ENCODE measurements around the gene SGCA.

SGCA gene

DNA sequence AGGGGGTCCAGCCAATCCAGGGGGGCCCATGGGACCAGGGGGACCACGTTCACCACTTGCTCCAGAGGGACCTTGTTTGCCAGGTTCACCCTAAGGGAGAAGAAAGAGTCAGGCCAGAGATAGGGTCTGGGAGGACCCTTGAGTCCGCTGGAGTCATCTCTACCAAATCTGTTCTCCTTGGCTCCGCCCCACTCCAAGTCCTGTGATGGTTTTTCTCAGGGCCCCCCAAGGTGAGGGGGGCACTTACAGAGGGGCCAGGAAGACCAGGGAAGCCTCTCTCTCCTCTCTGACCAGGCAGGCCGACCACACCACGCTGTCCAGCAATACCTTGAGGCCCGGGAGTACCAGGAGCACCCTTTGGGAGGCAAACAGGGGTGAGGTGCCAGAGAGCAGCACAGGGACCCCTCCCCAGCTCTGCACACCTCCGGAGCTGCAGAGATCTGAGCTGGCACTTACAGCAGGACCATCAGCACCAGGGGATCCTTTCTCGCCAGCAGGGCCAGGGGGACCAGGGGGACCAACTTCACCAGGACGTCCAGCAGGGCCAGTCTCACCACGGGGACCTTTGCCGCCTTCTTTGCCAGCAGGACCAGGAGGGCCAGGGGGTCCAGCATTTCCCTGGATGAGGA, 23.2 kb downstream of the SGCA start:
- H3K4me3 ChIP-seq (ENCODE audit: low read depth, low read length) = no peak overlapping the region
- DNase-seq (ENCODE audit: low read depth) = no peak

GRCh38 chr17:50189550-50190292, 23.9 kb downstream of the SGCA start:
- DNase-seq (ENCODE audit: low read depth) = no peak
- no peak overlapping the region for H3K4me3 ChIP-seq (ENCODE audit: low read depth, low read length)

- no peak overlapping the region for H3K4me3 ChIP-seq (ENCODE audit: low read depth, low read length)
Measured at GRCh38 chr17:50190293-50190602, 24.4 kb downstream of the SGCA start.

GRCh38 chr17:50190603-50191358, 25.0 kb downstream of the SGCA start:
- H3K4me3 ChIP-seq (ENCODE audit: low read depth, low read length) = no peak overlapping the region
- DNase-seq (ENCODE audit: low read depth) = no peak

More at GRCh38 chr17:50190293-50190602, 24.4 kb downstream of the SGCA start:
- DNase-seq (ENCODE audit: low read depth) = no peak

DNA sequence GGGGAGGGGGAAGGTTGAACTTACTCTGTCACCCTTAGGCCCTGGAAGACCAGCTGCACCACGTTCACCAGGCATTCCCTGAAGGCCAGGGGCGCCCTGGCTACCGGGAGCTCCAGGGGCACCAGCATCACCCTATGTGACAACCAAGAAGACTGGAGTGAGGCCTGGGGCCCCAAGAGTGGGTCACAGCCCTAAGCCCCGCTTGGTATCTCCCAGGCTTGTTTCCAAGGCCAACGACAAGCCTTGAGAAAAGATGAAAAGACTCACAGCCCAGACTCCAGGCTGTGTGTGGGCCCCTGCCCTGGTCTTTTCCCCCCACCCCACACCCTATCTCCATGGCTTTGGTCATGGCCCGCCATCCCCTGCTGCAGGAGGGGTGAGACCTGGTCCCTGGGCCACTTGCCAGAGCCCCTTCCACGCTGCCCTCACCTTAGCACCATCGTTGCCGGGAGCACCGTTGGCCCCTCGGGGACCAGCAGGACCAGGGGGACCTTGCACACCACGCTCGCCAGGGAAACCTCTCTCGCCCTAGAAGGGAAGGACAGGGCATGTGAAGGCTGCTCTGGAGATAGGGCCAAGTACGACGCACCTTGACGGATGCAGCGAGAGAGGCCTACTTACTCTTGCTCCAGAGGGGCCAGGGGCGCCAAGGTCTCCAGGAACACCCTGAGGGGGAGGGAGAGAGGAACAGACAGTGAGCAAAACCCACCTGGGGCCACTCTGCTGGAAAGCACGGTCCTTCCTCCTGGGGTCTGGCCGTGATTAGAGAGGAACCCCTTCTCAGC, 25.7 kb downstream of the SGCA start:
- DNase-seq (ENCODE audit: low read depth) = no peak
- H3K4me3 ChIP-seq (ENCODE audit: low read depth, low read length) = no peak overlapping the region

GRCh38 chr17:50192144-50192617, 26.4 kb downstream of the SGCA start:
- no peak for DNase-seq (ENCODE audit: low read depth)
- no peak overlapping the region for H3K4me3 ChIP-seq (ENCODE audit: low read depth, low read length)

GRCh38 chr17:50192618-50193291, 26.9 kb downstream of the SGCA start:
- no peak for DNase-seq (ENCODE audit: low read depth)
- no peak overlapping the region for H3K4me3 ChIP-seq (ENCODE audit: low read depth, low read length)

DNA sequence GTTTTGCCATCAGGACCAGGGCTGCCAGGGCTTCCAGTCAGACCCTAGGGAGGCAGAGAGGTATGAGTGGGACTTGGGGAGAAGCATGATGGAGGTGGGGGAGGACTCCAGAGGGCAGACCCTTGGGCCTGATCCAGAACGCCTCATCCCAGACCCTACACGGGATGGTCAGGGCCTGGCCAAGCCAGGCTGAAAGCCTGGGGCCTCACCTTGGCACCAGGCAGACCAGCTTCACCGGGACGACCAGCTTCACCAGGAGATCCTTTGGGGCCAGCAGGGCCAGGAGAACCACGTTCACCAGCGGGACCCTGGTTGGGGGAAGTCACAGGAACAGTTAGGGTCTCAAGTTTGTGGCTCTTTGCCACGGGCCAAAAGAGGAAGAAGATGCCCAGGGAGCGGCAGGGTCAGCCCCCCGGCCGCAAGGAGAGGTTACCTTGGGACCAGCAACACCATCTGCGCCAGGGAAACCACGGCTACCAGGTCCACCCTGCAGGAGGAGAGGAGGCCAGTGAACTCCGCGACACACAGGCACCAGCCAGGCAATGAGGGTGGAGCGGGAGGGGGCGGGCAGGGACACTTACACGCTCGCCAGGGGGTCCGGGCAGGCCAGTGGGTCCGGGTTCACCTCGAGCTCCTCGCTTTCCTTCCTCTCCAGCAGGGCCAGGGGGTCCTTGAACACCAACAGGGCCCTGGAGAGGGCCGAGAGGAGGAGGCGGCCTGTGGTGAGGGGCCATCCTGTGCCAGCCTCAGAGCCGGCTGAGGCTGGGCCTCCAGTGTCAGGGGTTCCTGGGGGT, 28.5 kb downstream of the SGCA start:
- H3K4me3 ChIP-seq (ENCODE audit: low read depth, low read length) = no peak overlapping the region
- no peak for DNase-seq (ENCODE audit: low read depth)

DNA sequence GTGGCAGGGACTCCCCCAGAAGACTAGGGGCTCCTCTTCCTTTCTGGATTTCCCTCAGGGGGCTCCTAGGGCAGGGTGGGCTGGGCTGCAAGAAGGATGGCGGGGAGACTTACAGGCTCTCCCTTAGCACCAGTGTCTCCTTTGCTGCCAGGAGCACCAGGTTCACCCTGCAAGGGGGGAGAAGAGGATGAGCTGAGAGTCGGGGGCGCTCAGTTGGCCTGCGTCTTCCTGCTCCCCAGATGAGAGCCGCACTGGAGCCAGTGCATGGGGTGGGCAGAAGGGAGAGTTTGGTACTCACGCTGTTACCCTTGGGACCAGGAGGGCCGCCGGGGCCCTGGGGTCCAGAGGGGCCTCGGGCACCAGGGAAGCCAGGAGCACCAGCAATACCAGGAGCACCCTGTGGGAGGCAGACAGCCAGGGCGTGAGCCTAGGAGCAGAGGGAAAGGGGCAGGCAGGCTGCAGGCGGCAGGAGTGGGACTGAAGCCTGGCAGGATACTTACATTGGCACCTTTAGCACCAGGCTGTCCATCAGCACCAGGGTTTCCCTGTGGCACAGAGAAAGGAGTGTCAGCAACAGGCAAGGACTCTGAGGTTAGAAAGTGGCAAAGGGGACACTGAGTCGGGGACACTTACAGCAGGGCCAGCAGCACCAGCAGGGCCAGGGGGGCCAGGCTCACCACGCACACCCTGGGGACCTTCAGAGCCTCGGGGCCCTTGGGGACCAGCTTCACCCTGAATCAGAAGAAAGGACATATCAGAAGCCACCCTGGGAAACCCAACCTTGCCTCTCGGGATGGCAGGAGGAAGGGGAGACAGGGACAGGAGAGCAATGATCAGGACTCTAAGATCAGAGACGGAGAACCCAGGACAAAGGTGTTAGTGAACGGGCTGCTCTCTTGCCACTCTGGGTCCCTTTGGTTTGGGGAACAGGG, 29.4 kb downstream of the SGCA start:
- DNase-seq (ENCODE audit: low read depth) = no peak
- H3K4me3 ChIP-seq (ENCODE audit: low read depth, low read length) = peak overlapping the region; percentile 98

GRCh38 chr17:50196036-50196435, 30.2 kb downstream of the SGCA start:
- peak overlapping the region; percentile 98 for H3K4me3 ChIP-seq (ENCODE audit: low read depth, low read length)

GRCh38 chr17:50196826-50197225, 31.0 kb downstream of the SGCA start:
- no peak for DNase-seq (ENCODE audit: low read depth)
- H3K4me3 ChIP-seq (ENCODE audit: low read depth, low read length) = peak overlapping the region; percentile 98

More at GRCh38 chr17:50196036-50196435, 30.2 kb downstream of the SGCA start:
- DNase-seq (ENCODE audit: low read depth) = no peak

- peak overlapping the region; percentile 98 for H3K4me3 ChIP-seq (ENCODE audit: low read depth, low read length)
- no peak for DNase-seq (ENCODE audit: low read depth)
Measured at GRCh38 chr17:50198026-50198669, 32.3 kb downstream of the SGCA start.

DNA sequence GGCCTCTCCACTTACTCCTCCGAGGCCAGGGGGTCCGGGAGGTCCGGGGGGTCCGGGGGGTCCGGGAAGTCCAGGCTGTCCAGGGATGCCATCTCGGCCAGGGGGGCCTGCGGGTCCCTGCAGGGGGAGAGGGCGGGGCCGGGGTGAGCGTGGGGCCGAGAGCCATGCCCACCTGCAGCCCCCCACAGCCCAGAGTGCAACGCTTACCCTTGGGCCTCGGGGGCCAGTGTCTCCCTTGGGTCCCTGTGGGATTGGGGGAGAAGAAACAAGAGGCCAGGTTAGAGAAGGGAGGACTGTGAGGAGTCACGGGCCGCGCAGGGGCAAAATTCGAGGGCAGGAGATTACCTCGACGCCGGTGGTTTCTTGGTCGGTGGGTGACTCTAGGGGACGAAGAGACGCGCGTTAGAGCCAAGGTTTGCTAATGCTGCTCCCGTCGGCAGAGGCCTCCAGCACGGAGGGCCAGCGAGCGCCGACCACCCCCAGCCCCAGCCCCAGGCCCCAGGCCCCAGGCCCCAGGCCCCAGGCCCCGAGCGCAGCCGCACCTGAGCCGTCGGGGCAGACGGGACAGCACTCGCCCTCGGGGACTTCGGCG, 33.5 kb downstream of the SGCA start:
- H3K4me3 ChIP-seq (ENCODE audit: low read depth, low read length) = peak overlapping the region; percentile 98

GRCh38 chr17:50199803-50200456, 34.1 kb downstream of the SGCA start:
- DNase-seq (ENCODE audit: low read depth) = peak; percentile 83
- H3K4me3 ChIP-seq (ENCODE audit: low read depth, low read length) = peak overlapping the region; percentile 98

More for the DNA sequence above, 33.5 kb downstream of the SGCA start:
- no peak for DNase-seq (ENCODE audit: low read depth)

DNA sequence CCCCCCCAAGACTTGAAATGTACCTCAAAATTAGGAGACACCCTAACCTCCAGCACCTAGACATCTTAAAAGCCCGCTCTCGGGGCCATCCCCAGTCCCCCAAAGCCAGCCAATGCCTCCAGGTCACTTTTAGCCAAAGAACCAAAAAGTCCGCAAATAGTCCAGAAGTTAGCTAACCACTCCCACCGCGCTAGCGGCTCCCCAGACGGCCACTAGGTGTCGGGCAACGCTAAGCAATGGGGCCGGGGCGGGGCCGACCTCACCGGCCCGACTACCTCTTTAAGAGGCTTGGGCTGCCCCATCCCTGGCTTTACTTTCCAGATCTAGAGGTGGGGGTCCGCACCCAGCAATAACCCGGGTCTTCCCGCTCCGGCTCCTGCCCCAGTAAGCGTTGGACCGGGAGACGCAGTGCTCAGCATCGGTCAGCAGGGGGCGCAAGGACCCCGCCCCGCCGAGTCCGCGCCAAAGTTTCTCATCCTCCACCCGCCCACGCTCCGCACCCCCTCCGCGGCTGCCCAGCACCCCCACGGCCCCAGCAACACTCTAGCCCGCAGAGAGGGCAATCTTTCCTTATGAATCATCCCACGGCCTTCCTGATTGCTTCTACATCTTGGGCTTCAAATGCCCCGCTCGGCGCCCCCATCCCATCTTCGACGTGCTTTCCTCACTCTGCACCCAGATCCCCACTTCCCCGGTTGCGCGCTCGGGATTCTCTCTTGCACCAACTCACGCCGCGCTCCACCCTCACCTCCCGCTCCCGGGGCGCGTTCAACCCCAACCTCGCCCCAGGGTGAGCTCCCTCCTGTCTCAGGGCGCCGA, 34.9 kb downstream of the SGCA start:
- peak overlapping the region; percentile 98 for H3K4me3 ChIP-seq (ENCODE audit: low read depth, low read length)
- no peak for DNase-seq (ENCODE audit: low read depth)

Data from skeletal muscle cell (primary cell).